A172 (cell line): ENCODE results near the gene SLC12A6. TPM values are rescaled to one million over a fixed set of nuclear protein-coding genes. Genes with fewer than 3 reads are reported as not detected.

Source experiments
- DNase-seq: peaks from one replicate; pipeline ENCODE4 v3.0.0-alpha.2; 2015; ENCODE audit warnings: low spot score
- total RNA-seq: library from RNA; depleted of rRNA; stranded (reverse); fragments of >200 nt; shearing (Covaris generic); gene quantifications from 2 replicates; pipeline ENCODE4 v1.2.3, GENCODE V29; 2014

The SLC12A6 gene
- total RNA-seq, 1 experiment from 2014 or later, result 7.6 TPM

DNA sequence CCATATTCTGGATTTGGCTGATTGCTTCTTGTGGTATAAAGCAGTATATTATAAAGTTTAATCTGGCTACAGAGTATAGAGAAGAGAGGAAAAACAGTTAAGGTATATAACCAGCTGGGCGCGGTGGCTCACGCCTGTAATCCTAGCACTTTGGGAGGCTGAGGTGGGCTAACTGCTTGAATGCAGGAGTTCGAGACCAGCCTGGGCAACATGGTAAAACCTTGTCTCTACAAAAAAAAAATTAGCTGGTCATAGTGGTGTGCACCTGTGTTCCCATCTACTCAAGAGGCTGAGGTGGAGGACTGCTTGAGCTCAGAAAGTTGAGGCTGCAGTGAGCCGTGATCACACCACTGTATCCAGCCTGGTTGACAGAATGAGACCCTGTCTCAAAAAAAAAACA, 7.3 kb downstream of the SLC12A6 start:
- DNase-seq, result no peak

DNA sequence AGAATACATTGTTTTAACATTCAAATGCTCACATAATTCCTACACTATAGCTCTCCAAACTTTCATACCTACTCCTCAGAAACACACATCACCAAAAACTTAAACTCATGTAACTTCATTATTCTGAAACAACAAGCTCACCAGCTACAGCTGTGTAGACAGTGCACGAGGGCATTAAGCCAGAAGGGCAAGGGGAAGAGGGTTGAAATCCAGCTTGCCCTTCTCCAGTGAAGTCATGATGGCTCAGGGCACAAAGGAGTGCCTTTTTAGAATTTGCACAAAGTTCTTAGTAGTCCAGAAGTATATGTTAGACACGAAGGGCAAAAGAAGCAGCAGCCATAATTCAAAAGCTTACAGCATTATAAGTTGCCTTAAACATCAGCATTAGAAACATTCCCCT, 8.6 kb downstream of the SLC12A6 start:
- DNase-seq, result no peak

DNA sequence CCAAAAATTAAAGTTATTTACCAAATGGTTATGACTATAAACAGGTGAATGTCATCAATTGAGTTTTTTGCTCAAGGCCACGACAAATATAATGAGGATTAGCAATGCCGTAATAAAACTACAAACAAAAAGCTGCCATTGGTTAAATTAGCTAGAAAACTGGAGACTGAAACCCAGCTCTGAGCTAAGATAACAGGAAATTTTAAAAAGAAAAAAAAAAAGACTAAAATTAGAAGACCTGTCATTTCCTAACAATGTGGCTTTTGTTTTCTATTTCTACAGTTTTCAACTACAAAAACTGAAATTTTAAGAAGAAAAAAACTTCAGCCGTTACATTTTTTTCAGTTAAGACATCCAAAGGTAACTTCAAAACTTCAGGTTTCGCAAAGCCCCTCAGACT, 9.7 kb downstream of the SLC12A6 start:
- DNase-seq, result no peak

DNA sequence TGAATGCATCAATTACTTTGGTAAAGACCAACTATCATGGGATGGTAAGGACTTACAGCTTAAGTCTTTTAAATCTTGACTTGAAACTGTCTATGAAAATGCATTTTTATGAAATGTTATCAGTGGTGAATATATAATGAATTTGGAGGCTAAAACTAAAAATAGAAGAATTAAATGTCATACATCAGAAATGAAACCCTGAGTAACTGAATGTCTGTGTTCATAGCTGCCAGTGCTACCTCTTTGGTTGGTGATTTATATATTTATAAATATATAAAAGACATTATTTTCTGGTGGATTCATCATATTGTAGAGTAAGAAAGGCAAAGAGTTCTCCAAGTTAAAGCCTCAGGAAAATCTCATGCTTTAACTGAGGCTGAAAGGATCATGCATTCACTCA, 12.2 kb downstream of the SLC12A6 start:
- DNase-seq, result no peak

- no peak for DNase-seq
Observed at GRCh38 chr15:34324933-34325332, 12.6 kb downstream of the SLC12A6 start.

- no peak for DNase-seq
Observed at GRCh38 chr15:34323217-34323616, 14.4 kb downstream of the SLC12A6 start.

GRCh38 chr15:34318277-34319079, 19.1 kb downstream of the SLC12A6 start:
- DNase-seq, result peak; percentile 55

DNA sequence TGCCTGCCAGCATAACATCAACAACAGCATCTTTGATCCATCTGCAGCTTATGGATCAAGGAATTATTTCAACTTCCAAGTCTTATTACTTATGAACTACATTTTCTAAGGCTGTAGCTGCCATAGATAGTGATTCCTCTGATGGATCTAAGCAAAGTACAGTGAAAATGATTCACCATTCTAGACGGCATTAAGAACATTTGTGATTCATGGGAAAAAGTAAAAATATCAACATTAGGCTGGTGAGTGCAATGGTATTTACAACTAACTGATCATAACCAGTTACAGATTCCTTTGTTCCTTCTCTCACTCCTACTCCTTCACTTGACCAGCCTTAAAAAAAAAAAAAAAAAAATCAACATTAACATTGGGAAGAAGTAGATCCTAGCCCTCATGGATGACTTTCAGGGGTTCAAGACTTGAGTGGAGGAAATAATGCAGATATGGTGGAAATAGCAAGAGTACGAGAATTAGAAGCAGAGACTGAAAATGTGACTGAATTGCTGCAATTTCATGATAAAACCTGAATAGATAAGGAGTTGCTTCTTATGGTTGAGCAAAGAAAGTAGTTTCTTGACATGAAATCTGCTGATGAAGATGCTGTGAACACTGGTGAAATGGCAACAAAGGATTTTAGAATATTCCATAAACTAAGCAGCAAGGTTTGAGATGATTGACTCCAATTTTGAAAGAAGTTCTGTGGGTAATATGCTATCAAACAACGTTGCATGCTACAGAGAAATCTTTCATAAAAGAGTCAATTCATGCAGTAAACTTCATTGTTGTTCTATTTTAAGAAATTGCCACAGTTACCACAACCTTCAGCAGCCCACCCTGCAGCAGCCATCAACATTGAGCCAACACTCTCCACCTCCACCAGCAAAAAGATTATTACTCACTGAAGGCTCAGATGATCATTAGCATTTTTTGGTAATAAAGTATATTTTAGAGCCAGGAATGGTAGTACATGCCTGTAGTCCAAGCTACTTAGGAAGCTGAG, 22.8 kb downstream of the SLC12A6 start:
- DNase-seq, result no peak

- DNase-seq, result no peak
Observed at GRCh38 chr15:34311563-34311962, 26.0 kb downstream of the SLC12A6 start.

DNA sequence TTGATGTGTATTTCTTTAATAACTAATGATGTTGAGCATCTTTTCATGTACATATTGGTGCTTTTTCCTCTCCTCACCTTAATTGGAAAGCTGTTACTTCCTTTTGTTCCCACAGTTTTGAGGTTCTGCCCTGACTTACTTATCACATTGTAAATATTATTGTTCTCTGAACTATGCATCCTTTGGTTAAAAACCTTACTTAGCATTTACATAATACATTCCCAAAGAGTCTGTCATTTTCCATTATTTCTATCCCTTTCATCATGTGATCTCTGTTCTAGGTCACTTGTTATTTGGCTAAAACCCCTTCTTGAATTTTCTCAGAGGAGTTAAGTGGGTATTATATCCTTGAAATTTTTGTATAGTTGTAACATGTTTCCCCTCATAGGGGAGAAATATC, 33.0 kb downstream of the SLC12A6 start:
- DNase-seq, result no peak

DNA sequence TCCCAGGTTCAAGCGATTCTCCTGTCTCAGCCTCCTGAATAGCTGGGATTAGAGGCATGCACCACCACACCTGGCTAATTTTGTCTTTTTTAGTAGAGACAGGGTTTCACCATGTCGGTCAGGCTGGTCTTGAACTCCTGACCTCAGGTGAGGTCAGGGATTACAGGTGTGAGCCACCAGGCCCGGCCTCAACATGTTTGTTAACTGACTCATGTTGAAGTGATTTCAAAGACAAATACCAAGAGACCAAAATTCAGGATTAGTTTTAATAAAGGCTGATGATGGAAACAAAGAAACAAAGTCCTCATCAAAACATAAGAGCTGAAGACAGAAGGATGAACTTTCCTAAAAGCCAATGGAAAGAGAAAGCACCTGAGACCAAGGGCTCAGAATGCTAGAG, 36.5 kb downstream of the SLC12A6 start:
- no peak for DNase-seq

- no peak for DNase-seq
Observed at GRCh38 chr15:34297059-34297458, 40.5 kb downstream of the SLC12A6 start.

GRCh38 chr15:34292621-34293020, 45.0 kb downstream of the SLC12A6 start:
- DNase-seq, result no peak

DNA sequence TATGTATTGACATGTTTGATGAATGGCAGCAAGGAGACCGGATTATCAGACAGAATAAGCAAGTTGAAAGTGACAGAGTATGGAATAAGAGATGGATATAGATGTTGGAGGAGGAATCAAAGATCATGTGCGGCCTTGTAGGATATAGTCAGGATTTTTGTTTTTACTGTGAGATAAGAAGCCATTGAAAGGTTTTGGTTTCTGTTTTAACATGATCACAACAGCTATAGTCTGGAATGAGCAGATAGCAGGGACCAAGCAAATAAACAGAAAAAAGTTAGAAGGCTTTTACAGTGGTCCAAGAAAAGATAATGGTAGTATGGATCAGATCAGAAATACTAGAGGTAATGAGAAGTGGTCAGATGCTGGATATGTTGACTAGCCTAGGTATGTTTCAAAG, 52.6 kb downstream of the SLC12A6 start:
- DNase-seq, result no peak

- no peak for DNase-seq
Observed at GRCh38 chr15:34282384-34282783, 55.2 kb downstream of the SLC12A6 start.

DNA sequence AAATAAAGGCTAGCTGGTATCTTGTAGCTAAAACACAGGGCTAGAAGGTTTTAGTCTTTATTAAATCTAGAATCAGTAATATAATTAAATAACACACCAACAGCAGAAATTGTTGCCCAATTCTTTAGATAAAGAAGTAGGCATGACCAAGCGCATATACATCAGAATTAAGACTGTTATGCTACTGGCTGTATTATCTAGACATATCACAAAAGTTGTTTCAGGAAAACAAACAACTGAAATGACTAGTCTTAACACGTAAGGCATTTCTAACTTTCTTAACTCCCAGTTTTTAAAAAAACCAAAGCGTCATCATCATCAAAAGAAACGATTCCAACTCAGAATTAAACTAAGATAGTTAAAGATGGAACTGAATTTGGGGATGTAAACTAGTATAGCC, 57.4 kb downstream of the SLC12A6 start:
- DNase-seq, result no peak

- DNase-seq, result no peak
Observed at GRCh38 chr15:34279368-34279767, 58.2 kb downstream of the SLC12A6 start.

- DNase-seq, result no peak
Observed at GRCh38 chr15:34275721-34276120, 61.9 kb downstream of the SLC12A6 start.

DNA sequence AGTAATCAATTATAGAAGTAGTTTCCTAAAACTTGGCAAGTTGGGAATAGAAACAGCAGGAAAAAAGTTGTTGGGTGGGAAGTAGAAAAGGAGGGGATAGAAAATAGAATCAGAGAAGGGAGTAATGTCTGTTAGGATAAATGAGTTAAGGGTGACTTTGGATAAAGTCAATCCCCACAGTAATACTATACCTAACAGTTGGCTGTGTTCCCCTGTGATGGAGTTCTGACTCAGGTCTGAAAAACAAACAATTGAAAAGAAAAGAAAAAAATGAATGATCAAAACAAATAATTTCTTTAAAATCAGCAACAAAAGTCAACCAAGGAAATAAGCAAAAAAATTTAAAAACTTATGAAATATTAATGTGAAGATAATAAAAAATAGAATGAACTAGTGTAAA, 62.4 kb downstream of the SLC12A6 start:
- no peak for DNase-seq

GRCh38 chr15:34271493-34271892, 66.1 kb downstream of the SLC12A6 start:
- peak; percentile 64 for DNase-seq

DNA sequence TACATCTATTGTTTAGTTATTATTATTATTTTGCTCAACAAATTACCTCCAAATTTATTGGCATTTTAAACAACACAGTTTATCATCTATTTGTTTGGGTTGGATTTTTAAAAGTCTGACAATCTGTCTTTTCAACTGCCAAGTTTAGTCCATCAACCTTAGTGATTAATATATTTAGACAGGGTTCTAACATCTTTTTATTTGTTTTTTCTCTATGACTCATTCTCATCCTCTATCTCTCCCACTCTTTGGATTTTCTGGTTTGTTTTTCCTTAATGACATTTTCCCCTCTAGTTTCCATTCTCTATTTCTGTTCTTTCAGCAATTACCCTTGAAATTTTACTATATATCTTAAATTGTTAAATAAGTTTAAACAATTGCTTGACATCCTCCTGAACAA, 70.8 kb downstream of the SLC12A6 start:
- DNase-seq, result no peak

- DNase-seq, result no peak
Observed at GRCh38 chr15:34264076-34264475, 73.5 kb downstream of the SLC12A6 start.

- DNase-seq, result no peak
Observed at GRCh38 chr15:34262362-34262761, 75.2 kb downstream of the SLC12A6 start.
